HEK293T (cell line): Measurements from ENCODE around the gene CIITA.

ENCODE experiments used
- CTCF ChIA-PET: fragments of 350-600 bp; formaldehyde crosslinking; extraction: SDS; loops from one replicate; lab custom pipeline; 2021; ENCODE audit warnings: antibody characterized with exemption, inconsistent platforms; lab: Yijun Ruan, JAX
- POLR2A ChIA-PET: fragments of 350-600 bp; formaldehyde crosslinking; extraction: SDS; loops from one replicate; lab custom pipeline; 2020; ENCODE audit warnings: antibody characterized with exemption, inconsistent platforms; lab: Yijun Ruan, JAX
- DNase-seq: peaks from one replicate; pipeline ENCODE4 v3.0.0; 2012; ENCODE audit warnings: mixed read lengths; ENCODE audit errors: extremely low spot score
- ARNT ChIP-seq: fragments of 450-650 bp; IDR thresholded peaks from 2 replicates; pipeline ENCODE4 v1.6.1; 2017; ENCODE audit warnings: mild to moderate bottlenecking
- BHLHE40 ChIP-seq: fragments of 450-650 bp; IDR thresholded peaks from 2 replicates; pipeline ENCODE4 v1.6.1; 2016; ENCODE audit warnings: mild to moderate bottlenecking, moderate library complexity, borderline replicate concordance
- CTBP1 ChIP-seq: fragments of 450-650 bp; IDR thresholded peaks from 2 replicates; pipeline ENCODE4 v1.6.1; 2016; ENCODE audit warnings: borderline replicate concordance
- ELF4 ChIP-seq: fragments of 450-650 bp; IDR thresholded peaks from 2 replicates; pipeline ENCODE4 v1.6.1; 2017; ENCODE audit warnings: antibody characterized with exemption
- FOXA1 ChIP-seq: fragments of 450-650 bp; IDR thresholded peaks from 2 replicates; pipeline ENCODE4 v1.6.1; 2016; ENCODE audit warnings: mild to moderate bottlenecking
- FOXK2 ChIP-seq: fragments of 450-650 bp; IDR thresholded peaks from 2 replicates; pipeline ENCODE4 v1.6.1; 2016; ENCODE audit warnings: mild to moderate bottlenecking
- FOXM1 ChIP-seq: fragments of 450-650 bp; IDR thresholded peaks from 2 replicates; pipeline ENCODE4 v1.6.1; 2017; ENCODE audit warnings: mild to moderate bottlenecking, borderline replicate concordance
- HDGF ChIP-seq: fragments of 450-650 bp; IDR thresholded peaks from 2 replicates; pipeline ENCODE4 v1.6.1; 2017; ENCODE audit warnings: antibody characterized with exemption, borderline replicate concordance
- L3MBTL2 ChIP-seq: fragments of 450-650 bp; conservative IDR thresholded peaks from 2 replicates; pipeline ENCODE4 v1.6.1; 2016; ENCODE audit warnings: mild to moderate bottlenecking
- LEF1 ChIP-seq: fragments of 450-650 bp; IDR thresholded peaks from 2 replicates; pipeline ENCODE4 v1.6.1; 2017; ENCODE audit warnings: mild to moderate bottlenecking, borderline replicate concordance
- NFRKB ChIP-seq: fragments of 450-650 bp; IDR thresholded peaks from 2 replicates; pipeline ENCODE4 v1.6.1; 2016; ENCODE audit warnings: mild to moderate bottlenecking, moderate library complexity
- PKNOX1 ChIP-seq: fragments of 450-650 bp; IDR thresholded peaks from 2 replicates; pipeline ENCODE4 v1.6.1; 2016
- SP1 ChIP-seq: fragments of 450-650 bp; IDR thresholded peaks from 2 replicates; pipeline ENCODE4 v1.6.1; 2017
- SUZ12 ChIP-seq: fragments of 450-650 bp; IDR thresholded peaks from 2 replicates; pipeline ENCODE4 v1.6.1; 2016; ENCODE audit warnings: mild to moderate bottlenecking
- TARDBP ChIP-seq: fragments of 450-650 bp; IDR thresholded peaks from 2 replicates; pipeline ENCODE4 v1.6.1; 2016
- ZNF384 ChIP-seq: fragments of 450-650 bp; IDR thresholded peaks from 2 replicates; pipeline ENCODE4 v1.6.1; 2016

CIITA gene

DNA sequence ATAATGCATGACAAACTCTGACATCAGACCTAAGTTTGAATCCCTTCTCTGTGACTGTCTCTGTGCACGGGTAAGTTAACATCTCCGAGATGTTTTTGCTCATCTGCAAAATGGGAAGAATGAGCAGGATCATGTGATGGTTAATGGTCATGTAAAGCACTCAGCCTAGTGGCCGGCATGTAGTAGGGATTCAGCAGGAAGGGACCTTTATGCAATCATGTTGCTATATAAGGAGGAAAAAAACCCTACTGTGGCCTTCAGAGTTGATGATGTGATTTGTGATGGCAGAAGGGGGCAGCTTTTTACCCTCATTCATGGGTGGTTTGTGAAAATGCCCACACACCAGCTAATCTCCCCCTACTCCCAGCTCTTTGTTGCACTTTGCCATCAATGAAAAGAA is 91.5 kb downstream of the CIITA start:
- DNase-seq = no peak
- ChIA-PET CTCF (no interaction called here), POLR2A (no interaction called here)
- no peak for TF ChIP-seq ZNF384

GRCh38 chr16:10969615-10970014 is 92.6 kb downstream of the CIITA start:
- TF ChIP-seq LEF1 (no peak), TARDBP (no peak), HDGF (no peak), SP1 (no peak), FOXK2 (no peak), SUZ12 (no peak), NFRKB (no peak), ARNT (no peak)
- ChIA-PET CTCF (interaction anchor here (1.3 kb wide), 1 partner anchor 16 kb away, joined by 3 read pairs; no protein-coding TSS in a partner anchor), POLR2A (no interaction called here)
- no peak for DNase-seq

DNA sequence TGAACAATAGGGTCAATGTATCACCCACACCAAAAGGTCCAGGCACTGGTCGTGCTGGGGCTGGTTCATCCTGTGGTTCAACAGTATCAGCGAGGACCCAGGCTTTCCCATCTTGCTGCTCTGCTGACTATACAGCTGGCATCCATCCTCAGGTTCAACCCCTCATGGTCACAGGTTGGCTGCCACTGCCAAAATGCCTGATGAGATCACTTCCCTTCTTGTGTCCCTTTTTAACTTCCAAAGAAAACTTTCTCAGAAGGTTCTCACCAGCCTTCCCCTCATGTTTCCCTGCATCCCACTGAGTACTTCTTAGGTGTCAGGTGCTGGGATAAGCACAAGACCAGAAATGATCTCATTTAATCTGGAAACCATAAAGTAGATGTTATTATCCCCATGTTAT is 93.1 kb downstream of the CIITA start:
- TF ChIP-seq L3MBTL2 = no peak
- no peak for TF ChIP-seq ELF4
- no peak for TF ChIP-seq ARNT
- no peak for TF ChIP-seq BHLHE40
- no peak for TF ChIP-seq HDGF
- TF ChIP-seq SP1 = no peak
- no peak for TF ChIP-seq PKNOX1
- TF ChIP-seq FOXK2 = no peak
- TF ChIP-seq NFRKB = no peak
- TF ChIP-seq FOXA1 = no peak
- no peak for TF ChIP-seq TARDBP
- no peak for TF ChIP-seq LEF1
- TF ChIP-seq ZNF384 = no peak
- ChIA-PET CTCF (interaction anchor here (1.3 kb wide), 1 partner anchor 16 kb away, joined by 3 read pairs; no protein-coding TSS in a partner anchor), POLR2A (interaction anchor here (2.2 kb wide), 1 partner anchor 286 kb away, joined by 12 read pairs; the partner anchor contains the start of gene SOCS1)
- no peak for DNase-seq

DNA sequence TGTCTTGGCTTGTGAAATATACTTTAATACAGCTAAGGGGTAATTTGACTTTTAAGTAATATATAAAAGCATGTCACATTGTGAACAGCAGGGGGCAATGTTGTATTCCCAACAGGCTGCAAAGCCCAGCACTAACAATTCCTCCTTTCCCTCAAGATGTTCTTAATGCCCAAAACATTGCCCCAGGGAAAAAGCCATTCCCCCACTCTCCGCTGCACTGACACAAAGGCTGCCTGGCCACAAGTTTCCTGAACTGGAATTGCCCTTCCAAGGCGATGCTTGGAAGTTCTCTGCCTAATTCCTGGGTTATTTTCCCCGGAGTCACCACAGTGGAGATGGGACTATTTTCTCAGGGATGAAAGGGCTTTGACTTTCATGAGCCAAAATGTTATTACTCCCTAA is 94.6 kb downstream of the CIITA start:
- POLR2A ChIA-PET = interaction anchor here (2.2 kb wide), 1 partner anchor 284 kb away, joined by 12 read pairs; the partner anchor contains the start of gene SOCS1
- no peak for TF ChIP-seq ZNF384
- no peak for TF ChIP-seq NFRKB
- no peak for TF ChIP-seq ELF4
- TF ChIP-seq HDGF = no peak
- TF ChIP-seq LEF1 = no peak
- no peak for TF ChIP-seq FOXK2
- no peak for TF ChIP-seq CTBP1
- TF ChIP-seq SP1 = no peak
- TF ChIP-seq PKNOX1 = no peak
- TF ChIP-seq FOXA1 = no peak
- TF ChIP-seq L3MBTL2 = no peak
- no peak for TF ChIP-seq SUZ12
- TF ChIP-seq TARDBP = no peak
- no peak for TF ChIP-seq BHLHE40
- no peak for TF ChIP-seq ARNT
- DNase-seq = peak; percentile 71
- CTCF ChIA-PET = interaction anchor here (0.6 to 1.5 kb wide), 6 partner anchors 12 to 388 kb away, joined by 3 to 5 read pairs (median 3); partner anchors contain the start of gene SOCS1

- CTCF ChIA-PET = interaction anchor here (1.5 kb wide), 1 partner anchor 284 kb away, joined by 5 read pairs; the partner anchor contains the start of gene SOCS1
- POLR2A ChIA-PET = interaction anchor here (2.2 kb wide), 1 partner anchor 283 kb away, joined by 12 read pairs; the partner anchor contains the start of gene SOCS1
- DNase-seq = no peak
- TF ChIP-seq FOXK2 = no peak
- TF ChIP-seq CTBP1 = no peak
- TF ChIP-seq HDGF = no peak
- TF ChIP-seq ARNT = no peak
- no peak for TF ChIP-seq FOXM1
- no peak for TF ChIP-seq ELF4
- TF ChIP-seq LEF1 = no peak
- TF ChIP-seq BHLHE40 = no peak
- TF ChIP-seq PKNOX1 = no peak
These were observed 95.3 kb downstream of the CIITA start for GRCh38 chr16:10972108-10972818.

GRCh38 chr16:10972819-10973464 is 95.9 kb downstream of the CIITA start:
- ChIA-PET POLR2A (no interaction called here), CTCF (no interaction called here)
- no peak for DNase-seq
- TF ChIP-seq L3MBTL2 (no peak), LEF1 (no peak), FOXA1 (no peak), ELF4 (no peak), SUZ12 (no peak), PKNOX1 (no peak), BHLHE40 (no peak), ZNF384 (no peak), TARDBP (no peak), FOXK2 (no peak), FOXM1 (no peak), SP1 (no peak), NFRKB (no peak), CTBP1 (no peak), ARNT (no peak), HDGF (no peak)
